OCI-LY3 (cell line): Measurements from ENCODE around the gene DSN1.

ENCODE experiments used
- CTCF ChIP-seq: fragments of 200-600, 300-600 bp; sonication (generic); IDR thresholded peaks from 2 replicates; pipeline ENCODE4 v1.5.1; 2014; ENCODE audit warnings: antibody characterized with exemption, low read length, low read depth
- EZH2phosphoT487 ChIP-seq: fragments of 200-600 bp; shearing (Covaris generic); IDR thresholded peaks from 2 replicates; pipeline ENCODE4 v1.6.1; 2018; ENCODE audit warnings: antibody characterized with exemption, mixed run types, low read depth

GRCh38 chr20:36815454-36816091, 42.0 kb upstream of the DSN1 start:
- TF ChIP-seq CTCF (no peak), EZH2phosphoT487 (no peak)
